CD8-positive, alpha-beta memory T cell (primary cell): ENCODE measurements around the gene PCID2. TPM values are rescaled to one million over a fixed set of nuclear protein-coding genes. Genes with fewer than 3 reads are reported as not detected.
A peak's percentile ranks its signal among the peaks of the same experiment; 100 is the strongest.

ENCODE experiments used
- CTCF ChIA-PET: fragments of 350-600 bp; sonication (Branson Sonifier 250); formaldehyde crosslinking; loops from one replicate; lab custom pipeline; 2021; ENCODE audit warnings: antibody characterized with exemption; lab: Charles Lee
- POLR2A ChIA-PET: fragments of 350-600 bp; sonication (Branson Sonifier 250); formaldehyde crosslinking; loops from one replicate; lab custom pipeline; 2021; ENCODE audit warnings: antibody characterized with exemption; lab: Charles Lee
- DNase-seq, 5 donors: peaks; one replicate each; pipeline versions ENCODE4 v3.0.0 to v3.0.0-alpha.2; 2020 to 2022; ENCODE audit warnings: mixed read lengths in 1 of 5
- H3K27ac ChIP-seq: one replicate; pipeline ENCODE4 v1.7.0; 2013; ENCODE audit warnings: low read depth, mild to moderate bottlenecking, low read length, moderate library complexity
- H3K27me3 ChIP-seq: 2 replicates; pipeline ENCODE4 v1.7.0; 2013; ENCODE audit warnings: low read length, mild to moderate bottlenecking; ENCODE audit not compliant: insufficient read depth, poor library complexity, severe bottlenecking
- H3K36me3 ChIP-seq: 2 replicates; pipeline ENCODE4 v1.7.0; 2013; ENCODE audit warnings: mild to moderate bottlenecking, low read length, moderate library complexity; ENCODE audit not compliant: insufficient read depth
- H3K4me1 ChIP-seq: 2 replicates; pipeline ENCODE4 v1.7.0; 2013; ENCODE audit warnings: mild to moderate bottlenecking, low read length, moderate library complexity; ENCODE audit not compliant: insufficient read depth
- H3K4me3 ChIP-seq: 2 replicates; pipeline ENCODE4 v1.7.0; 2013; ENCODE audit warnings: mild to moderate bottlenecking, low read length
- H3K9me3 ChIP-seq: 2 replicates; pipeline ENCODE4 v1.7.0; 2013; ENCODE audit warnings: mild to moderate bottlenecking, low read length
- H3K27ac Mint-ChIP-seq, 8 donors: one replicate each; pipeline ENCODE4 v1.8.0; 2020 to 2021; ENCODE audit warnings: mixed read lengths in 8 of 8, mild to moderate bottlenecking in 6 of 8, inconsistent platforms in 3 of 8, moderate library complexity in 3 of 8
- H3K27me3 Mint-ChIP-seq, 2 donors: one replicate each; pipeline ENCODE4 v1.8.0; 2020 to 2021; ENCODE audit warnings: mixed read lengths in 2 of 2, mild to moderate bottlenecking in 1 of 2, moderate library complexity in 1 of 2
- H3K36me3 Mint-ChIP-seq, 3 donors: one replicate each; pipeline ENCODE4 v1.8.0; 2020 to 2021; ENCODE audit warnings: mixed read lengths in 3 of 3, inconsistent platforms in 1 of 3, mild to moderate bottlenecking in 1 of 3
- H3K4me1 Mint-ChIP-seq, 3 donors: one replicate each; pipeline ENCODE4 v1.8.0; 2020 to 2021; ENCODE audit warnings: mixed read lengths in 3 of 3, inconsistent platforms in 1 of 3, mild to moderate bottlenecking in 1 of 3
- H3K4me3 Mint-ChIP-seq, 7 donors: one replicate each; pipeline ENCODE4 v1.8.0; 2020 to 2021; ENCODE audit warnings: mixed read lengths in 7 of 7, mild to moderate bottlenecking in 6 of 7, moderate library complexity in 4 of 7, inconsistent platforms in 2 of 7
- H3K9me3 Mint-ChIP-seq, 5 donors: one replicate each; pipeline ENCODE4 v1.8.0; 2020 to 2022; ENCODE audit warnings: mixed read lengths in 5 of 5, mild to moderate bottlenecking in 3 of 5, moderate library complexity in 2 of 5, inconsistent platforms in 1 of 5
- polyA plus RNA-seq: library from polyadenylated mRNA; unstranded; fragments of 300-500 nt; fragmentation: Illumina TruSeq; gene quantifications from one replicate; pipeline ENCODE4 v1.2.3, GENCODE V29; 2021
- total RNA-seq, 2 experiments: library from RNA; stranded (reverse); gene quantifications; one replicate each; pipeline ENCODE4 v1.2.3, GENCODE V29; 2021

The PCID2 gene
- total and polyA plus RNA-seq, 3 experiments from 2014 or later: 60.1 to 90.4 (median 62.3) TPM

DNA sequence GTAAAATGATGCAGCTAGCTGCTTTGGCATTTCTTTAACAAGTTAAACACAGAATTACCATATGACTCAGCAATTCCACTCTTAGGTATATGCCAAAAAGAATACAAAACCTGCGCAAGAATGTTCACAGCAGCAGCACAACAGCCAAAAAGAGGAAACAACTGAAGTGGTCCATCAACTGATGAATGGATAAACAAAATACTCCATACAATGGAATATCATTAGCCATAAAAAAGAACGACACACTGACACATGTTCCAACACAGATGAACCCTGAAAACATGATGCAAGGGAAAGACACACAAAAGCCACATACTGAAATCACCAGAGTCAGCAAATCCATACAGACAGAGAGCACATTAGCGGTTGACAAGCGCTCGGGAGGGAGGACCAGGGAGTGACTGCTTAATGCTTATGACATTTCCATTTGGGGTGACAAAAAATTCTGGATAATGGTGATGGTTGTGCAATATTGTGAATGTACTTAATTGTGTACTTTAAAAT, 3.0 kb downstream of the PCID2 start:
- no peak overlapping the region for H3K4me3 ChIP-seq
- H3K27ac Mint-ChIP-seq: peak overlapping the region; percentile 21 to 96 (median 60)
- H3K4me3 Mint-ChIP-seq: peak overlapping the region; percentile 1 to 98 (median 56)

DNA sequence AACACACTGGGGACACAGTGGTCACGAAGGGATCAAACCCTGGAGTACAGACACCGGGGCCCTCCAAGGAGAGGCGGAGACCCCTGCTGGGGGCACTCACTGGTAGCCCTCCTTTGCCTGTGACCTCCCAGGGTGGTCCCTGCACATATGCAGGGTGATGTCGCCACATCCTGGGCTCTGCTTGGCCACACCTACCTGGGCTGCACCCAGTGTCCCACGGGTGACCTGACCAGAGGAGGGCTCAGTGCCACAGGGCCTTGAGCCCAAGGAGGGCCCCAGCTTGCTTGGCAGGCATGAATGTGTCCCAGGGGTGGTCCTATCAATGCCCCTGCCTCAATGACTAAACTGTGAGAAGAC, 4.1 kb downstream of the PCID2 start:
- H3K4me1 ChIP-seq: peaks cover 54% of the 10 kb centered on the region
- ChIA-PET CTCF (no interaction called here), POLR2A (no interaction called here)
- no peaks in the 10 kb centered on the region for H3K27me3 Mint-ChIP-seq
- no peak for DNase-seq
- H3K27ac Mint-ChIP-seq: peak overlapping the region in 3 of 8 donors; percentile 46 to 50 (median 47)
- H3K27ac ChIP-seq: no peak overlapping the region
- peaks cover 56 to 74% (median 68%) of the 10 kb centered on the region in 3 donors for H3K4me1 Mint-ChIP-seq
- no peaks in the 10 kb centered on the region for H3K9me3 ChIP-seq
- H3K4me3 ChIP-seq: no peak overlapping the region
- H3K4me3 Mint-ChIP-seq: peak overlapping the region in 1 of 7 donors; percentile 20
- peaks cover 7% of the 10 kb centered on the region for H3K36me3 ChIP-seq
- H3K9me3 Mint-ChIP-seq: no peaks in the 10 kb centered on the region
- H3K27me3 ChIP-seq: no peaks in the 10 kb centered on the region
- H3K36me3 Mint-ChIP-seq: peaks cover 0 to 56% (median 2%) of the 10 kb centered on the region in 3 donors

More for the DNA sequence above, 3.0 kb downstream of the PCID2 start:
- Histone ChIP-seq H3K27ac (no peak overlapping the region), H3K9me3 (no peaks in the 10 kb centered on the region), H3K36me3 (no peaks in the 10 kb centered on the region), H3K4me1 (peaks cover 59% of the 10 kb centered on the region), H3K27me3 (no peaks in the 10 kb centered on the region)
- ChIA-PET POLR2A (no interaction called here), CTCF (no interaction called here)
- Mint-ChIP-seq H3K4me1 (peaks cover 58 to 66% (median 62%) of the 10 kb centered on the region in 3 donors), H3K27me3 (no peaks in the 10 kb centered on the region), H3K36me3 (peaks cover 0 to 48% (median 4%) of the 10 kb centered on the region in 3 donors), H3K9me3 (no peaks in the 10 kb centered on the region)
- DNase-seq: no peak

DNA sequence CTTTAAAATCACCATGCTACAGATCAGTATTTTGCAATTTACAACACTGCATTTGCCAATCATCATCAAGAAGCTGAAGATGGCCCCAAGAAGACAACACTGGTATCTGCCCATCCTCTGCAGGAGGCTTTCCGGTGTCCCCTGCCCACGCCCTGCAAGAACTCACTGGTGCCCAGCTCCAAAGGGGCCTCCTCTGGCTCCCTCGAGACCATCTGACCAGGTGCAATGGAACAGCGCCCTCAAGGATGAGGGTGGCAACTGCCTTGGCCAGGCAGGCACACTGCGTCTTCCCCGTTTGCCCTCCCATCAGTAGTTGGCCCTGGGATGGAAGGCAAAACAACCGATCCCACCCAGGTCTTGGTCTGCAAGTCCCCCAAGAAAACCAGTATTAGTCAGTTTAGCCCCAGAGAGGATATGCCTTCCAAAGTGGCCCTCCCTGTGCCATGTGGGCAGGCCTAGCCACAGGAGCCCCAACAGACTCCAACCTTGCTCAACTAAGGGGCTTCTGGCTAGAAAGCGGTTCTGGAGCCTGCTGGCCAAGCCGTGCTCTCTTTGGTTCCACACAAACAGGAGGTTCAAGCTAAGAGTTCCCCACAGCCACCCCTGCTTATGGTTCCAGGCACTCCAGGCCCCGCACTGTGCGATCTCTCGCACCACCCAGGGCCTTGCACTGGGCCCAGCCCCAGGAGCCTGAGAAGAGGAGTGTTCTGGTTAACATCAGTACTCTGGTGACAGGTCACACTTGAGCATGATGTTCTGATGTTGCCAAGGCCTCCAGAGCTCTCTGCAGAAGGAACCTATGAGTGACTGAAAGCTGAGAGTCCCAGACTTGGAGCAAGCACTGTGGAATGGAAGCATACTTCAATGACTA, 4.7 kb downstream of the PCID2 start:
- H3K9me3 Mint-ChIP-seq: no peaks in the 10 kb centered on the region
- peaks cover 56 to 75% (median 68%) of the 10 kb centered on the region in 3 donors for H3K4me1 Mint-ChIP-seq
- H3K9me3 ChIP-seq: no peaks in the 10 kb centered on the region
- POLR2A ChIA-PET: no interaction called here
- H3K4me3 Mint-ChIP-seq: peak overlapping the region in 2 of 7 donors; percentile 42 to 44
- no peak for DNase-seq
- CTCF ChIA-PET: no interaction called here
- H3K27ac Mint-ChIP-seq: peak overlapping the region in 7 of 8 donors; percentile 46 to 87 (median 58)
- no peak overlapping the region for H3K4me3 ChIP-seq
- no peak overlapping the region for H3K27ac ChIP-seq
- H3K27me3 ChIP-seq: no peaks in the 10 kb centered on the region
- peaks cover 0 to 63% (median 2%) of the 10 kb centered on the region in 3 donors for H3K36me3 Mint-ChIP-seq
- peaks cover 14% of the 10 kb centered on the region for H3K36me3 ChIP-seq
- H3K4me1 ChIP-seq: peaks cover 54% of the 10 kb centered on the region
- H3K27me3 Mint-ChIP-seq: no peaks in the 10 kb centered on the region

DNA sequence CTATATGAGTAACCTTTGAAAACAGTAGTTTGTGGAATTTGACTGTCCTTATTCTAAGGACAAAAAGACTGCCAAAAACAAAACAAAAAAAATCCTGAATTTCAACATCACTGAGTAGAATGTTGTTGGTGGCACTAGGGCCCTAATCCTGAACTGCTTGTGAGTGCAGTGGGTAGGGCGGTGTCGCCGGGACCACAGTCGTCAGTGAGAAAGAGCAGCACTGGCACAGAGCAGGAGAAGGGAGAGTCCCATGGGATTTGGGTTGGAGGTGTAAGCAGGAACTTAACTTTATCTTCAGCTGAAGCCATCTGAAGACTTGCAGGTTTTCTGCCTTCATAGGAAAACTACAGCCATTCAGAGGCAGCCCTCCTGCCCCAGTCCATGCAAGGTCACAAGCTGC, 5.6 kb downstream of the PCID2 start:
- H3K27ac Mint-ChIP-seq: peak overlapping the region in 6 of 8 donors; percentile 24 to 84 (median 58)
- H3K27ac ChIP-seq: no peak overlapping the region

DNA sequence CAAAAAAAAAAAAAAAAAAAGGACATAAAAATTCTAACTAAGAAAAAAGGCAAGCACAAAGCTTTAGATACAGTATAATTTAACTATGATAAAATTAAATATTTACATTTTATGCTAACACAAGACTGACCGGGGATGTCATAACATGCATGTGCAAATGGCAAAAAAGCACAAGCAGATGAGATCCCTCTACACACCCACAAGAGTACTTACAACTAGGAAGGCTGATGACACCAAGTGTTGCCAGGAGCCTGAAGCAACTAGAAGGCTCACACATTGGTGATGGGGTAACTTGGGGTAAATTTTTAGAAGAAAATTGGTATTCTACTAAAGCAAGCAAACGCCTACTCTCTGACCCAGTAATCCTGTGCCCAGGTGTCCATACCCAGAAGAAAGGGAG, 6.7 kb downstream of the PCID2 start:
- Histone ChIP-seq H3K36me3 (peaks cover 27% of the 10 kb centered on the region), H3K27me3 (no peaks in the 10 kb centered on the region), H3K27ac (no peak overlapping the region), H3K4me3 (no peak overlapping the region), H3K9me3 (no peaks in the 10 kb centered on the region), H3K4me1 (peaks cover 43% of the 10 kb centered on the region)
- Mint-ChIP-seq H3K4me1 (peaks cover 46 to 63% (median 56%) of the 10 kb centered on the region in 3 donors), H3K36me3 (peaks cover 0 to 71% (median 10%) of the 10 kb centered on the region in 3 donors), H3K27me3 (no peaks in the 10 kb centered on the region), H3K27ac (peak overlapping the region in 3 of 8 donors; percentile 2 to 85 (median 17)), H3K4me3 (no peak overlapping the region), H3K9me3 (no peaks in the 10 kb centered on the region)
- CTCF ChIA-PET: no interaction called here
- POLR2A ChIA-PET: interaction anchor here (0.5 kb wide), 1 partner anchor 317 kb away, joined by 4 read pairs; no protein-coding TSS in a partner anchor
- no peak for DNase-seq

More for the DNA sequence above, 5.6 kb downstream of the PCID2 start:
- no peaks in the 10 kb centered on the region for H3K9me3 Mint-ChIP-seq
- peaks cover 56 to 74% (median 67%) of the 10 kb centered on the region in 3 donors for H3K4me1 Mint-ChIP-seq
- Histone ChIP-seq H3K4me3 (no peak overlapping the region), H3K36me3 (peaks cover 17% of the 10 kb centered on the region), H3K4me1 (peaks cover 54% of the 10 kb centered on the region), H3K27me3 (no peaks in the 10 kb centered on the region), H3K9me3 (no peaks in the 10 kb centered on the region)
- no peak for DNase-seq
- H3K27me3 Mint-ChIP-seq: no peaks in the 10 kb centered on the region
- CTCF ChIA-PET: no interaction called here
- POLR2A ChIA-PET: no interaction called here
- H3K4me3 Mint-ChIP-seq: peak overlapping the region in 3 of 7 donors; percentile 34 to 49 (median 42)
- H3K36me3 Mint-ChIP-seq: peaks cover 0 to 69% (median 5%) of the 10 kb centered on the region in 3 donors

DNA sequence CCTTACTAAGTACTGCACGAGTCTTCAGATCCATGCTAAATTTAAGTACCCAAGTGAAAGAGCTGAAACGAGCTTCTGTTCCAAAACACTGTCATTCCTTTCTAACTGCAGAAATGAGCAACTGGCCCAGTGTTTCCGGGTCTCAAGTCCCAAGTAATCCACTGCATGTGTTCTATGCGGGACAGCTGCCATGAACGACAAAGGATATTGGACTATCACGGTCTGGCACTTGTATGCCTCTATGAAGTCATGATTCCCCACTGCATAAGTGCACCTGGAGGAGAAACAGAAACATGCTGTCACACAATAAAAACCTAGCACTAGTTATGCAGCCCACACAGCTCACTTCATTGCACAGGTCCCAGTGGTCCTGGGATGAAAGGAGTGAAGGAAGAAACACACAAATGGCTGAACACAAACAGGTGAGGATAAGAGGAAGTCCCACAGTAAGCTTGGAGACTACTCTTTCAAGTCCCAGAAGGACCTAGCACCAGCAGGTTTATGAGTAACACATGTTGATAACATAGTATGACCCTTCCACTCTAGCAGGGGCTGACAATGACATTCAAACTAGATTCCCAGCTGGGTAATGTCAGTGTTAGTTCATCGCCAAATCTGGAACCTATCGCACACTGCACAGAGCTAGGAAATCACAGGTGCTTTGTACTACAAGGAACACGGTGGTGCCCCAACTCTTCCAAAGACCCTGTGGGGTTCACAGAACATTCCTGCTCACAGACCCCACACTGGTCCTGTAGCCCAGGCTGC, 11.3 kb downstream of the PCID2 start:
- CTCF ChIA-PET: interaction anchor here (1.0 to 1.1 kb wide), 2 partner anchors 10 to 13 kb away, joined by 3 read pairs; partner anchors contain the start of gene CUL4A
- POLR2A ChIA-PET: no interaction called here

DNA sequence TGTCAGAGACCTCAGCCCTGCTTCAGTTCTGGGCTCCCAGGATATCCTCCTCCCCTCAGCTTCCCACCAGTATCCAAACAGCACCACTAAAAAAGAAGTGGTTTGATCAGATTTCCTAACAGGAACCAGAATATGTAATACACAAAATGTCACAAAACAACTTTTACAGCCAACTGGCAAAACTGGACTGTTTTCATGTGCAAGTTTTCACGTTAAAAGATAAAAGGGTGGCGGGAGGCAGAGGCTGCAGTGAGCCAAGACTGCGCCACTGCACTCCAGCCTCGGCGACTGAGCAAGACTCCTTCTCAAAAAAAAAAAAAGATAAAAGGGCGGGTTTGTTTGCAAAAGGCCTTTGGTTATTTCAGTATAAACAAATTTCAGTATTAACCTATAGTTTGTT, 13.1 kb downstream of the PCID2 start:
- POLR2A ChIA-PET: no interaction called here
- H3K36me3 Mint-ChIP-seq: peaks cover 0 to 93% (median 18%) of the 10 kb centered on the region in 3 donors
- H3K4me1 Mint-ChIP-seq: peaks cover 2 to 9% (median 5%) of the 10 kb centered on the region in 3 donors

More for the DNA sequence above, 11.3 kb downstream of the PCID2 start:
- peaks cover 7 to 17% (median 13%) of the 10 kb centered on the region in 3 donors for H3K4me1 Mint-ChIP-seq
- no peak for DNase-seq
- peaks cover 0 to 82% (median 18%) of the 10 kb centered on the region in 3 donors for H3K36me3 Mint-ChIP-seq
- H3K4me3 ChIP-seq: no peak overlapping the region
- no peaks in the 10 kb centered on the region for H3K9me3 Mint-ChIP-seq
- no peak overlapping the region for H3K4me3 Mint-ChIP-seq
- H3K27me3 Mint-ChIP-seq: no peaks in the 10 kb centered on the region
- H3K27ac Mint-ChIP-seq: peak overlapping the region in 2 of 8 donors; percentile 5 to 54
- H3K9me3 ChIP-seq: no peaks in the 10 kb centered on the region
- H3K27ac ChIP-seq: no peak overlapping the region
- H3K4me1 ChIP-seq: no peaks in the 10 kb centered on the region
- peaks cover 41% of the 10 kb centered on the region for H3K36me3 ChIP-seq
- H3K27me3 ChIP-seq: no peaks in the 10 kb centered on the region

More for the DNA sequence above, 13.1 kb downstream of the PCID2 start:
- no peaks in the 10 kb centered on the region for H3K9me3 ChIP-seq
- CTCF ChIA-PET: no interaction called here
- no peaks in the 10 kb centered on the region for H3K4me1 ChIP-seq
- H3K27ac ChIP-seq: no peak overlapping the region
- no peaks in the 10 kb centered on the region for H3K27me3 ChIP-seq
- Mint-ChIP-seq H3K9me3 (no peaks in the 10 kb centered on the region), H3K27ac (no peak overlapping the region), H3K27me3 (no peaks in the 10 kb centered on the region), H3K4me3 (no peak overlapping the region)
- no peak for DNase-seq
- no peak overlapping the region for H3K4me3 ChIP-seq
- H3K36me3 ChIP-seq: peaks cover 46% of the 10 kb centered on the region
